GM21786 (cell line): ENCODE results near the gene SNTN.

Experiments used
- ATAC-seq: cut with Tn5 transposase; IDR thresholded peaks from one replicate; pipeline ENCODE4 v1.9.1; 2021; ENCODE audit not compliant: unreplicated experiment

Gene SNTN

GRCh38 chr3:63673111-63673510 lies 20.6 kb downstream of the SNTN start:
- ATAC-seq = no peak

GRCh38 chr3:63674586-63674985 lies 22.1 kb downstream of the SNTN start:
- ATAC-seq = no peak

GRCh38 chr3:63679186-63679585 lies 26.7 kb downstream of the SNTN start:
- ATAC-seq = no peak

- no peak for ATAC-seq
Observed at GRCh38 chr3:63684081-63684480, 31.6 kb downstream of the SNTN start.

DNA sequence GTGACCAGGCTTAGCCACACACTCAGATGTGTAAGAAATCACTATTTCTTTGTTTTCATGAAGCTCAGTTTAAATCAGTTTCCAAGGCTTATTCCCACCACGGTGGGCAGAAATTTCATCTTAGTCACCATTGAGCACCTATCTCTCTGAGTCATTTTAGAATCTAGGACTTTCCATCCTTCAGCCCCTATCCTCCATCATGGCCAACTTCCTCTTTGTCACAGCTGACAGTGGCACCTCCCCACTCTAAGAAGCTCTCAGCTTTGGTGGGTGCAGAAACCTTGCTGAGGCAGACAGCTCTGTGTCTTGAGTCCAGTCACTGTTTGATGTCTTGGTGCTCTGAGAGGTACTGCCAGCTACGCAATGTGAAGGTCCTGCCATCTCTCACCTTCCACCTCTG lies 32.9 kb downstream of the SNTN start:
- ATAC-seq = no peak

GRCh38 chr3:63687278-63688225 lies 35.1 kb downstream of the SNTN start:
- no peak for ATAC-seq

GRCh38 chr3:63689285-63689684 lies 36.8 kb downstream of the SNTN start:
- no peak for ATAC-seq

DNA sequence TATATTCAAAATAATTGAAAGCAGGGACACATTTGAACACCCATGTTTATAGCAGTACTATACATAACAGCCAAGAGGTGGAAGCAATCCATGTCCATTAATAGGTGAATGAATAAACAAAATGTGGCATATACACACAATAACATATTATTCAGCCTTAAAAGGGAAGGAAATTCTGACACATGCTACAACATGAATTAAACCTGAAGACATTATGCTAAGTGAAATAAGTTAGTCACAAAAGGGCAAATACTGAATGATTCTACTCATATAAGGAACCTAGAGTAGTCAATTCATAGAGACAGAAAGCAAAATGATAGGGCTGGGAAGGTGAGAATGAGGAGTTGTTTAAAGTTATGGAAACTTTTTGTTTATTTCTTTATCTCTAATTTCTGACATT lies 40.9 kb downstream of the SNTN start:
- no peak for ATAC-seq

DNA sequence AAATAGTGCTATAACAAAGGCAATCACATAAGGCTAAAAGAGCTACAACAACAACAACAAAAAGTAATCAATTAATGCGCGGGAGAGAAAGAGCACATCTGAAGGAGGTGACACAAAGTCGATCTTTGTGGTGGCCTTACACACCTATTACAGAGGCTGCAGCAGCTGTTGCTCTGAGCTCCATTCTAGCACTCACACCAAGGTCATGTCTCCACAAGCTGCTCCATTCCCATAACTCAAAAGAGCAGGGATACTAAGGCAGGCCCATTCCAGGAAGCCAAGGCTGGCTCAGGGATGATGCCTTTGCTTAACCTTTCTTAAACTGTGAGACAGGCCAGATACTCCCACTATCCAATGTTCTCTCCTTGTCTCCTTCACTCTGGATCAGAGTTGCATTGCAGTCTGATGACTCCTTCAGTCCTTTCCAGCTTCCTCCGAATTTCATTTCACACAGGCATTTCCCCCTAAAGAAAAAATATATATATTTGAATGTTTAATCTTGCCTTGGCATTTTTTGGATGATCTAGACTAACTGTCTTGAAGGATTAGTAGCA lies 52.7 kb downstream of the SNTN start:
- no peak for ATAC-seq

DNA sequence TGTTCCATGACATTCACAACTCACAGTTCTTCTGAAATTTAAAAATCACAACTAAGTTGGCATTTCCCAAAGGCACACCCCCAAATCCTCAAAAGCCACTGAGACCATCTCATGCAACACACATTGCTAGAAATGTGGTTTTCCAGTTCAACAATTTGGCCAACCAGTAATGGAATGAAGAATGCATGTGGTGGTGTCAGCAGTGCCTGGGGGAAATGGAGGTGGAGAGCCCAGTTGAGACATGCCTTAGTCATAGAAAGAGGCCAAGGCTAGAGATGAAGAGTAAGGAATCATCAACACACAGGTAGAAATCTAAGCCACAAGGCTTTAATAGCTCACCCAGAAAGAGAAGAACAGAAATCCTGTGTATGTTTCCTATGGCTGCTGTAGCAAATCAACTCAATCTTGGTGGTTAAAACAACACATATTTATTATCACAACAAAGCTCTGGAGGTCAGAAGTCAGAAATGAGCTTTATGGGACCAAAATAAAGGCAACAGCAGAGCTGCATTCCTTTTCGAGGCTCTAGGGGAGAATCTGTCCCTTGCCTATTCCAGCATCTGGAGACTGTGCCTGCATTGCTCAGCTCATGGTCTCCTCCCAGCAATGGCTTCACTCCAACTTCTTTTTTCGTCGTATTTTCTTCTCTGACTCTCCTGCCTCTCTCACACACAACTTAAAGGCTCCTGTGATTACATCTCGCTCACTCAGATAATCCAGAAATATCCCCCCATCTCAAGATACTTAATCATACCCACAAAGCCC lies 54.0 kb downstream of the SNTN start:
- ATAC-seq = no peak

GRCh38 chr3:63707731-63708130 lies 55.3 kb downstream of the SNTN start:
- ATAC-seq = no peak

- ATAC-seq = no peak
Observed at GRCh38 chr3:63709576-63709975, 57.1 kb downstream of the SNTN start.
